Loucy (cell line): Measurements from ENCODE around the gene UGP2.

Source experiments
- H2AFZ ChIP-seq: fragments of 200-600 bp; sonication (generic); 2 replicates; pipeline ENCODE4 v1.6.0; 2016; ENCODE audit warnings: antibody characterized with exemption, mild to moderate bottlenecking, low read length, moderate library complexity
- H3F3A ChIP-seq: fragments of 200-600 bp; 2 replicates; pipeline ENCODE4 v1.6.0; 2016; ENCODE audit warnings: antibody characterized with exemption, low read depth, mild to moderate bottlenecking
- H3K27me3 ChIP-seq: fragments of 200-600 bp; sonication (generic); 2 replicates; pipeline ENCODE4 v1.6.1; 2014; ENCODE audit warnings: low read length, mild to moderate bottlenecking; ENCODE audit not compliant: insufficient read depth, poor library complexity, severe bottlenecking
- H3K36me3 ChIP-seq: fragments of 200-600 bp; sonication (generic); 2 replicates; pipeline ENCODE4 v1.6.1; 2016; ENCODE audit warnings: low read length; ENCODE audit not compliant: insufficient read depth
- H3K4me1 ChIP-seq: fragments of 200-600 bp; sonication (generic); 2 replicates; pipeline ENCODE4 v1.5.1; 2014; ENCODE audit warnings: low read length, mild to moderate bottlenecking; ENCODE audit not compliant: insufficient read depth, poor library complexity, severe bottlenecking
- H3K4me2 ChIP-seq: fragments of 200-600 bp; sonication (generic); 2 replicates; pipeline ENCODE4 v1.6.0; 2014; ENCODE audit warnings: antibody characterized with exemption, low read length, low read depth, mild to moderate bottlenecking; ENCODE audit not compliant: poor library complexity, severe bottlenecking
- H3K4me3 ChIP-seq: fragments of 200-600 bp; sonication (generic); 2 replicates; pipeline ENCODE4 v1.5.1; 2014; ENCODE audit warnings: low read length, mild to moderate bottlenecking, mixed read lengths; ENCODE audit not compliant: poor library complexity, severe bottlenecking
- H3K79me2 ChIP-seq: fragments of 200-600 bp; sonication (generic); 2 replicates; pipeline ENCODE4 v1.6.1; 2014; ENCODE audit warnings: low read length; ENCODE audit not compliant: insufficient read depth
- H3K9ac ChIP-seq: fragments of 200-600 bp; sonication (generic); 2 replicates; pipeline ENCODE4 v1.6.0; 2014; ENCODE audit warnings: mild to moderate bottlenecking, low read depth, low read length, moderate library complexity; ENCODE audit not compliant: poor library complexity, severe bottlenecking
- H3K9me2 ChIP-seq: fragments of 200-600 bp; sonication (generic); replicated peaks from 2 replicates; pipeline ENCODE4 v1.6.1; 2016; ENCODE audit warnings: low read depth, low read length, mixed read lengths
- H3K9me3 ChIP-seq: fragments of 200-600 bp; sonication (generic); 2 replicates; pipeline ENCODE4 v1.6.1; 2014; ENCODE audit warnings: mild to moderate bottlenecking, antibody characterized with exemption, low read length, low read depth; ENCODE audit not compliant: insufficient read depth
- H4K20me1 ChIP-seq: fragments of 200-600 bp; sonication (generic); 2 replicates; pipeline ENCODE4 v1.6.0; 2014; ENCODE audit warnings: antibody characterized with exemption, low read length, mild to moderate bottlenecking; ENCODE audit not compliant: insufficient read depth, poor library complexity, severe bottlenecking
- EZH2phosphoT487 ChIP-seq: fragments of 200-600 bp; IDR thresholded peaks from 2 replicates; pipeline ENCODE4 v1.6.1; 2018; ENCODE audit warnings: antibody characterized with exemption, mild to moderate bottlenecking, moderate library complexity, borderline replicate concordance
- TF ChIP-seq, protein P1 (sequence below): fragments of 200-600 bp; sonication (generic); conservative IDR thresholded peaks from 2 replicates; pipeline ENCODE4 v1.5.1; 2014; ENCODE audit warnings: mild to moderate bottlenecking, antibody characterized with exemption, low read length

The UGP2 gene

DNA sequence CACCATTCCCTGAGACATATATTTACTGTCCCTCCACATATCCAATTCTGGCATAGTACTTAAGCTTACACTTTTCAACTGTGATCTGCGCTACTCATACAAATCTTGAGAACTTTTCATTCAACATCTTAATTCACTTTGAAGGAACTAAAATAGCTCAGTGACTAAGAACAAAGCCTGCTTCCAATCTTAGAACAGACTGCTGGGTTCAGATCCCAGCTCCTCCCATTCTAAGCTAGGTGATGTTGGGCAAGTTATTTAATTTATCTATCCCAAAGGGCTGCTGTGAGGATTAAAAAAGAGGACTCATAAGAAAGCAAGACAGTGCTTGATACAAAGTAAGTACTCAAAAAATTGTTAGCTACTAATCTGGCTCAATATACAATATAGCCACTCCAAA, 57.9 kb downstream of the UGP2 start:
- no peak overlapping the region for H2AFZ ChIP-seq
- peaks cover 14% of the 10 kb centered on the region; the same call in 1 of the 2 replicates for H3K9me3 ChIP-seq
- no peaks in the 10 kb centered on the region for H3K4me1 ChIP-seq
- H3K79me2 ChIP-seq, result no peaks in the 10 kb centered on the region
- H3K27me3 ChIP-seq, result no peaks in the 10 kb centered on the region
- H3K36me3 ChIP-seq, result peaks cover 37% of the 10 kb centered on the region
- H3K4me3 ChIP-seq, result no peak overlapping the region
- no peak overlapping the region for H3K9ac ChIP-seq
- H4K20me1 ChIP-seq, result no peaks in the 10 kb centered on the region
- H3F3A ChIP-seq, result no peaks in the 10 kb centered on the region
- no peaks in the 10 kb centered on the region for H3K9me2 ChIP-seq
- TF ChIP-seq, protein P1, sequence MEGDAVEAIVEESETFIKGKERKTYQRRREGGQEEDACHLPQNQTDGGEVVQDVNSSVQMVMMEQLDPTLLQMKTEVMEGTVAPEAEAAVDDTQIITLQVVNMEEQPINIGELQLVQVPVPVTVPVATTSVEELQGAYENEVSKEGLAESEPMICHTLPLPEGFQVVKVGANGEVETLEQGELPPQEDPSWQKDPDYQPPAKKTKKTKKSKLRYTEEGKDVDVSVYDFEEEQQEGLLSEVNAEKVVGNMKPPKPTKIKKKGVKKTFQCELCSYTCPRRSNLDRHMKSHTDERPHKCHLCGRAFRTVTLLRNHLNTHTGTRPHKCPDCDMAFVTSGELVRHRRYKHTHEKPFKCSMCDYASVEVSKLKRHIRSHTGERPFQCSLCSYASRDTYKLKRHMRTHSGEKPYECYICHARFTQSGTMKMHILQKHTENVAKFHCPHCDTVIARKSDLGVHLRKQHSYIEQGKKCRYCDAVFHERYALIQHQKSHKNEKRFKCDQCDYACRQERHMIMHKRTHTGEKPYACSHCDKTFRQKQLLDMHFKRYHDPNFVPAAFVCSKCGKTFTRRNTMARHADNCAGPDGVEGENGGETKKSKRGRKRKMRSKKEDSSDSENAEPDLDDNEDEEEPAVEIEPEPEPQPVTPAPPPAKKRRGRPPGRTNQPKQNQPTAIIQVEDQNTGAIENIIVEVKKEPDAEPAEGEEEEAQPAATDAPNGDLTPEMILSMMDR, result no peak
- TF ChIP-seq EZH2phosphoT487, result no peak
- no peak overlapping the region for H3K4me2 ChIP-seq

DNA sequence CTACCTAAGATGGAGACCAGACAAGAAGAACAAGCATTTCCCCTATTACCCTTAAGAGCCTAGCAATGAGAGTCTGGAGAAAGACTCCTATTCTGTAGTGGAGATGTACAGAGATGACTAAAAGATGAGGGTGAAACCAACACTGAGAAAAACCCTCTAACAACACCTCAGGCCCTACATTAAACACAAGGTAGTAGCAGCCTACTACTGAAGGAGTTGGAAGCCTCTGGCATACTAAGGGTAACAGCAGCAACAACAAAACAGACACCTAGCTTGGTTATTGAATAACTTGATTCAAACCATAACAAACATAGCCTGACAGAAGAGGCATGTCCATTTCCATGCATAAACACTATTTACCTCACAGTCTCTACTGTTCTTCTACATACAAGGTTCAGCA, 60.5 kb downstream of the UGP2 start:
- H3K4me2 ChIP-seq, result no peak overlapping the region
- TF ChIP-seq, protein P1, result no peak
- no peak for TF ChIP-seq EZH2phosphoT487
- H3K79me2 ChIP-seq, result no peaks in the 10 kb centered on the region
- H3K4me1 ChIP-seq, result no peaks in the 10 kb centered on the region
- no peak overlapping the region for H2AFZ ChIP-seq
- H3K9ac ChIP-seq, result no peak overlapping the region
- no peak overlapping the region for H3K4me3 ChIP-seq
- H3K9me2 ChIP-seq, result no peaks in the 10 kb centered on the region
- no peaks in the 10 kb centered on the region for H4K20me1 ChIP-seq
- peaks cover 32% of the 10 kb centered on the region; the same call in 1 of the 2 replicates for H3K36me3 ChIP-seq
- no peaks in the 10 kb centered on the region for H3K27me3 ChIP-seq
- H3F3A ChIP-seq, result no peaks in the 10 kb centered on the region
- H3K9me3 ChIP-seq, result peaks cover 14% of the 10 kb centered on the region; the same call in 1 of the 2 replicates

DNA sequence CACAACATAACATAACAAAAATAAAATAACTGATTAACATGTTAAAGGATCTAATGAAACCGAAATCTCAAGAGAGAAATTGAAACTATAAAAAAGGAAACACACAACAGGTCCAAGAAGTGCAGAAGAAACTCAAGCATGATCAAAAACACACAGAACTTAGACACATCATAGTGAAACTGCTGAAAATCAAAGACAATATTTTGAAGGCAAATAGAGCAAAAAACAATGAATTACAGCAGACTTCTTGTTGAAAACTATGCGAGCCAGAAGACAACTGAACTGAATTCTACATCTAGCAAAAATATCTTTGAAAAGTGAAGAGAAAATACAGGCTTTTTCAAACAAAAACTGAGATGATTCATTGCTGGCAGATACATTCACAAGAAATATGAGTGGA, 61.3 kb downstream of the UGP2 start:
- Histone ChIP-seq H2AFZ (no peak overlapping the region), H3K9me2 (no peaks in the 10 kb centered on the region), H3K36me3 (peaks cover 29% of the 10 kb centered on the region; the same call in 1 of the 2 replicates), H3K79me2 (no peaks in the 10 kb centered on the region), H3K9me3 (peaks cover 14% of the 10 kb centered on the region; the same call in 1 of the 2 replicates), H3K4me2 (no peak overlapping the region), H3K4me1 (no peaks in the 10 kb centered on the region), H4K20me1 (no peaks in the 10 kb centered on the region), H3K9ac (no peak overlapping the region), H3K27me3 (no peaks in the 10 kb centered on the region), H3F3A (no peaks in the 10 kb centered on the region), H3K4me3 (no peak overlapping the region)
- TF ChIP-seq, protein P1, result no peak
- no peak for TF ChIP-seq EZH2phosphoT487
